H1 (cell line): ENCODE measurements around the gene RGS9BP.

Experiments used
- CBX5 ChIP-seq: fragments of 300-800, 300-1000 bp; sonication (generic); IDR thresholded peaks from 2 replicates; pipeline ENCODE4 v1.7.1; 2016; ENCODE audit warnings: antibody characterized with exemption, low read length, low read depth
- JUND ChIP-seq: IDR thresholded peaks from 2 replicates; pipeline ENCODE4 v1.6.1; 2011; ENCODE audit warnings: mild to moderate bottlenecking, improper control_type of control experiment, low read length
- NANOG ChIP-seq: IDR thresholded peaks from 2 replicates; pipeline ENCODE4 v1.6.1; 2011; ENCODE audit warnings: low read length, low read depth, mild to moderate bottlenecking, inconsistent platforms; ENCODE audit not compliant: insufficient read depth, poor library complexity, severe bottlenecking
- POLR2A ChIP-seq, 2 experiments: IDR thresholded peaks; 1 replicate in 1 of 2; 2 replicates in 1 of 2; pipeline ENCODE4 v1.6.1; 2011; ENCODE audit warnings: low read depth in 2 of 2, low read length in 2 of 2, mild to moderate bottlenecking in 2 of 2; ENCODE audit errors: control extremely low read depth in 1 of 2
- RAD21 ChIP-seq, 2 experiments: IDR thresholded peaks in 1 of 2; conservative IDR thresholded peaks in 1 of 2; 2 replicates each; pipeline ENCODE4 v1.6.1; 2011; ENCODE audit warnings: low read depth in 2 of 2, low read length in 2 of 2, improper control_type of control experiment in 1 of 2, inconsistent platforms in 1 of 2, mild to moderate bottlenecking in 1 of 2, moderate library complexity in 1 of 2
- SUZ12 ChIP-seq: fragments of 200-600 bp; sonication (generic); IDR thresholded peaks from 2 replicates; pipeline ENCODE4 v1.6.1; 2012; ENCODE audit warnings: mild to moderate bottlenecking, inconsistent platforms, low read length, moderate library complexity, mixed read lengths
- TF ChIP-seq, protein P1 (sequence below), 3 experiments: IDR thresholded peaks; 1 replicate in 2 of 3; 2 replicates in 1 of 3; pipeline versions ENCODE4 v1.5.1 to v1.6.1; 2011; ENCODE audit warnings: low read length in 3 of 3, mild to moderate bottlenecking in 3 of 3, inconsistent platforms in 2 of 3, low read depth in 1 of 3, moderate library complexity in 1 of 3; ENCODE audit not compliant: insufficient read depth in 1 of 3; ENCODE audit errors: control extremely low read depth in 1 of 3
- TF ChIP-seq, protein P2 (sequence below): IDR thresholded peaks from 2 replicates; pipeline ENCODE4 v1.6.1; 2011; ENCODE audit warnings: low read length, improper control_type of control experiment

DNA sequence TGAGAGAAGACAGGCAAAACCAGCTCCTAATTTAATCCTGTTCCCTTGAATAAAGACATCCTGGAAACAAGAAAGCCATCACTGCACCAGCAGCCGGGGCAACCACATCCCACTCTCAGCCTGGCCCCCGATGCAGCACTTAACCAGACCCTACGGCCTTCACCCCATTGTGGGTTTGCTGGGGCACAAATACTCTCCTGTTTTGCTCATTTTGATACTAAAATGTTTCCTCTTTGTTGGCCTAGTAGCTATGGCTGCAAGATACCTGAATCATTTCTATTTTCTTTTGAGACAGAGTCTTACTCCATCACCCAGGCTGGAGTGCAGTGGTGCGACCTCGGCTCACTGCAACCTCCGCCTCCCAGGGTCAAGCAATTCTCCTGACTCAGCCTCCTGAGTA lies 29.1 kb upstream of the RGS9BP start:
- TF ChIP-seq SUZ12: no peak
- no peak for TF ChIP-seq RAD21 (IDR thresholded peaks at IDR 0.05 in 1 of 2, conservative IDR thresholded peaks at IDR 0.05 in 1 of 2; ENCODE audit: low read depth in 2 of 2, low read length in 2 of 2)
- no peak for TF ChIP-seq CBX5
- TF ChIP-seq POLR2A (IDR thresholded peaks at IDR 0.05; ENCODE audit: control extremely low read depth in 1 of 2, low read depth in 2 of 2, low read length in 2 of 2): no peak
- TF ChIP-seq JUND: no peak
- TF ChIP-seq, protein P1, sequence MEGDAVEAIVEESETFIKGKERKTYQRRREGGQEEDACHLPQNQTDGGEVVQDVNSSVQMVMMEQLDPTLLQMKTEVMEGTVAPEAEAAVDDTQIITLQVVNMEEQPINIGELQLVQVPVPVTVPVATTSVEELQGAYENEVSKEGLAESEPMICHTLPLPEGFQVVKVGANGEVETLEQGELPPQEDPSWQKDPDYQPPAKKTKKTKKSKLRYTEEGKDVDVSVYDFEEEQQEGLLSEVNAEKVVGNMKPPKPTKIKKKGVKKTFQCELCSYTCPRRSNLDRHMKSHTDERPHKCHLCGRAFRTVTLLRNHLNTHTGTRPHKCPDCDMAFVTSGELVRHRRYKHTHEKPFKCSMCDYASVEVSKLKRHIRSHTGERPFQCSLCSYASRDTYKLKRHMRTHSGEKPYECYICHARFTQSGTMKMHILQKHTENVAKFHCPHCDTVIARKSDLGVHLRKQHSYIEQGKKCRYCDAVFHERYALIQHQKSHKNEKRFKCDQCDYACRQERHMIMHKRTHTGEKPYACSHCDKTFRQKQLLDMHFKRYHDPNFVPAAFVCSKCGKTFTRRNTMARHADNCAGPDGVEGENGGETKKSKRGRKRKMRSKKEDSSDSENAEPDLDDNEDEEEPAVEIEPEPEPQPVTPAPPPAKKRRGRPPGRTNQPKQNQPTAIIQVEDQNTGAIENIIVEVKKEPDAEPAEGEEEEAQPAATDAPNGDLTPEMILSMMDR (IDR thresholded peaks at IDR 0.05; ENCODE audit: control extremely low read depth in 1 of 3, insufficient read depth in 1 of 3, low read depth in 1 of 3, low read length in 3 of 3): no peak
- TF ChIP-seq NANOG: no peak
- TF ChIP-seq, protein P2, sequence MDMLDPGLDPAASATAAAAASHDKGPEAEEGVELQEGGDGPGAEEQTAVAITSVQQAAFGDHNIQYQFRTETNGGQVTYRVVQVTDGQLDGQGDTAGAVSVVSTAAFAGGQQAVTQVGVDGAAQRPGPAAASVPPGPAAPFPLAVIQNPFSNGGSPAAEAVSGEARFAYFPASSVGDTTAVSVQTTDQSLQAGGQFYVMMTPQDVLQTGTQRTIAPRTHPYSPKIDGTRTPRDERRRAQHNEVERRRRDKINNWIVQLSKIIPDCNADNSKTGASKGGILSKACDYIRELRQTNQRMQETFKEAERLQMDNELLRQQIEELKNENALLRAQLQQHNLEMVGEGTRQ: no peak
